HPDE6-E6E7 (cell line): ENCODE data around the gene ZNF688.
"Not testable (repeated sequence)": the region's sequence is repeated elsewhere in the genome, so short reads cannot be mapped to it uniquely, and the experiment has no call there.

Source experiments
- DNase-seq: peaks from one replicate; pipeline ENCODE4 v3.0.0; 2011; ENCODE audit warnings: missing footprints; ENCODE audit errors: extremely low spot score

The ZNF688 gene

DNA sequence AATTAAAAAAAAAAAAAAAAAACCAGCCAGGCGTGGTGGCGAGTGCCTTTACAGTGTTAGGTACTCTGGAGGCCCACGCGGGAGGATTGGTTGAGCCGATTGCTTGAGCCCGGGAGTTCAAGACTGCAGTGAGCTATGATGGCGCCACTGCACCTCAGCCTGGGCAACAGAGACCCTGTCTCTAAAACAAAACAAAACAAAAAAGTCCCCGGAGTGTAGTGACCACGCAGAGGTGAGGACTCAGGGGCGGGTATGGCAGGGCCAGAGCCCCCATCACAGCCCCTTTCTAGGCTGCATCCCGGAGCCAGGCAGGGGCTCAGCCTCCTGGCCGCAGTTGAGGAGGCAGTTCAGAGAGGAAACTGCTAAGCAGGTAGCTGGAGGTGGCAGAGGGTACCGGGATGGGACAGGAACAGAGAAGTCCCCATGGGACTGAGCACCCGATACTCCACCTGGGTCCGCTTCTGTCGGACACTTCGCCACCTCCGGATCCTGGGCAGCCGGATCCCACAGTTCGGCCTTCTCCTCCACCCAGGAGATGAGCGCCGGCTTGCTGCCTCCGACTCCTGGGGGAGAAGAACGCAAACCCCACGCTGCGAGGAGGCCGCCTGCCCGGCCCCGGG is 37.7 kb downstream of the ZNF688 start:
- no peak for DNase-seq

DNA sequence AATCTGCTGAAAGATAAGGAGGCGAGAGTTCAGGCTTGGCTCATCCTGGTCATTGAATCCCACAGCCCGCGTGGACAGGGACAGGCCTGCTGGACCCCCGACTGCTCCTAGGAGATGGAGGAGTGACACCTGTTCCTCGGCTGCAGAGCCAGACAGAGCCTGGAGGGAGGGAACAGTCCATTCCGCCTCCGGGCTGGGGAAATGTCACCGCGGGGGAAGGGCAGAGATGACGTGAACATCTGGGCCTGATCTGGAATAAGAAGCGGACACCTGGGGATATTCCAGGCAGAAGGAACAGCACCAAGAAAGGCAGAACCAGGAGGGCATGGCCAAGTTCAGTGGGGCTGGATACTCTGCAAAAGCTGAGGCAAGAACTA is 38.4 kb downstream of the ZNF688 start:
- DNase-seq, result no peak

DNA sequence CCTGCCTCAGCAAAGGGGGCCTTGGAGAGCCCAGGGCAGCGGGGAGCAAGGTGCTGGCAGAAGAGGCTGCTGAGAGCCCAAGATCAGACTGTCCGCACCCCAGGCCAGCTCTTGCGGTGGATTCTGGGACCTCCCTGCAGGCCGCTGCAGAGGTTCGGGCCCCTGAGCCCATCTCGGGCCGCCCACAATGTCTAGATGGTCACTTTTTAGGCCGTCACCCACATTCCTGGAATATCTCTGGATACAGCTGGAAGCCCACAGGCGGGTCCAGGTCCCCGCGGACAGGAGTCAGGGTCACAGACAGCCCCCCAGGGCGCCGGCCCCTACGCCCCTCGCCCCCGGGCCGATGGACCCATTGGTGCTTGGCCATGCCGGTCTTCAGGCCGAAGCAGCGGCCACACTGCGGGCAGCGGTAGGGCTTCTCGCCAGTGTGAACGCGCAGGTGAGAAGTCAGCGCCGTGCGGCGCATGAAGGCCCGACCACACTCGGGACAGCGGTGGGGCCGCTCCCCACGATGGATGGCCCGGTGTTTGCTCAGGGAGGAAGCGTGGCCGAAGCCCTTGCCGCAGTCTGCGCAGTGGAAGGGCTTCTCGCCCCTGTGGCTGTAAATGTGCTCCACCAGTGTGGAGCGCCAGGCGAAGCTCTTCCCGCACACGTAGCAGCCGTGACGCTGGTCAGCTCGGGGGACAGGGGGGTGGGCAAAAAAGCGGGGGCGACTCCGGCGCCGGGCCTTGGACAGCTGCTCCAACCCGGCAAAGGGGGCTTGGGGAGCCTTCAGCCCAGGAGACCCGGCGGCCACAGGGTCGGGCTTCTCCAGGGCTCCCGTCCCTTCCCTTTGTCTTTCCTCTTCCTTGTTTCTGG is 39.0 kb downstream of the ZNF688 start:
- no peak for DNase-seq

DNA sequence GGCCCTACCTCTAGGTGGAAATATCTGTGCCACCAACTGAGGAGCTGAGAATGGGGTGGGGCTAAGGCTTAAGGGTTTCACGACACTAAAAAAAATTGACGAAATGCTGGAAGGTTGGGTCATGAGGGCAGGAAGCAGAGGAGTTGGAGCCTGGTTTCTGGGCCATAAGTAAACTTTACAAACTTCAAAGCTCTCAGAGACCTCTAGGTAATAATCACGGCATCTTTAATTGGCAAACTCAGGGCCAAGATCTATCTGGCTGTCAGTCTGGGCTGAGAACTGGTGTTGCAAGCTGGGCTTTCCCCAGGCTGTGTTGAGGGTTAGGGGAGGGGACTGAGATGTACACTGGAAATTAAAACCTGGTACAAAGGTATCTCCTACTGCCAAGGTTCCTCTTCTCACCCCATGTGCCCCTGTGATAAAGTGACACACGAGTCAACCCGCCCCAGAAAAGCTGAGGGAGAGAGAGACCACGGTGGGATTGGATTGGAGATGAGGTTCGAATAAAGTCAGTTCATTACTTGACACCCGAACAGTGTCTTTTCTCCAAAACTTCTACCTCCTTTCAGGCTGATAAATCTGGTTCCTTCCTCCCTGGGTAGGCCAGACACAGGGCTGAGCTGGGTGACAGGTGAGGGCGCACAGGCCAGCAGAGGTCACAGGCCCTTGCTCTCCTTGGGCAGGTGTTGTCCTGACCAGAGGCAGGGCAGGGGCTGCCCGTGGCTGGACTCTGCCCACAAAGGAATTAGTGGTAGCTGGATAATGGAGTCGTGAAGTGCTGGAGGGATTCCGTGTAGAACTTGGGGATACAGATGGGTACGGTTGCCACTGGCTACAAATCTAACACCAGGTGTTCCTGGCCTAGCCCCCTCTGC is 41.1 kb downstream of the ZNF688 start:
- no peak for DNase-seq

DNA sequence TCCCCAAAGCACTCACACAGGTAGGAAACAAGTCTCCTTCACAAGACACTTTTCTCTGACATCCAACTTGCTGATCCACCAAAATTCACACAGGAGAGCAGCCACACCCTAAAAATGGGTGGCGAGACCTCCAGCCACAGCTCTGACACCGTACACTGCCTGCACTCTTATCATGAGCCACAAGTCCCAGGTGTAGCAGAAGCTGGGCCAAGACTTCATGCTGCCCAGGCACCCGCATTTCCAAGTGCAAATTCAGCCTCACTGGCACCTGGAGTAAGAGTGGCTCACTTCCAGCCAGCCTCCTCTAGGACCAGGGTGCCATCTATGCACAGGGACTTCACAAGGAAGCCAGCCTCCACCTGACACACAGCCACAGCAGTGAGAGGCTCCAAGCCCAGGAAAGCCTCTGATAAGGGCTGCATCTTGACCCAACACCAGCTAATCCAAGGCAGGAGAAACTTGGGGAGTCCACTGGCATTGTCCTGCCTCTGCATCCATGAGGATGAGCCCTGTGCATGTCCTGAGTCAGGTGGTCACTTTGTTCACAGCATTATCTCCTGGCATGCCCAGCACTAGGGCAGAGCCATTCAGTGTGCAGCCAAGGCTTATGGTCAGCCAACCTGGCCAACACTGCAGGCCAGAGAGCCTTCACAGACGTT is 42.6 kb downstream of the ZNF688 start:
- DNase-seq, result no peak

DNA sequence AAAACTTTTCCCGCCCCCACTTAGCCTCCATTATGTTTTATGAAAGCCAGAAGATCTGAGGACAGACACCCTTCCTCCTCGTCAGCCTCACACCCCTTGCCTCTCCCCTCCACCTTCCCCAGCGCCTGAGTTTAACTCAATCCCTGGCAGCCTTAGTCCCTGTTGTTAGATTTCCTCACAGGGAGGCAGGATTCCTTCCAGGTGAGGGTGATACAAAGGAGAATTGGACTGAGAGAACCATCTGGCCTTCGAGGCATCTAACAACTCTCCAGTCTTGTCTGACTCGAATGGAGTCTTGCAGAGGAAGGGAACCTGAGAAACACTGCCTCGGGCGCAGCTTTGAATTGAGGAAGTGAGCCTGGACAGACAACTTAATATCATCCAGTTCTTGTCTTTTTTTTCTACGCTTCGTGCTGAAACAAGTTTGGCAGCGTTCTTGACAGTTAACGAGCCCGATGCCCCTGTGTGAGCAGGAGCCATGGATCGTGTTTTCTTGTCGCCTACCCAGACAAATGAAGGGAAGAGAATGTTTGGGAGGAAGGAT is 43.8 kb downstream of the ZNF688 start:
- DNase-seq, result peak; percentile 80

DNA sequence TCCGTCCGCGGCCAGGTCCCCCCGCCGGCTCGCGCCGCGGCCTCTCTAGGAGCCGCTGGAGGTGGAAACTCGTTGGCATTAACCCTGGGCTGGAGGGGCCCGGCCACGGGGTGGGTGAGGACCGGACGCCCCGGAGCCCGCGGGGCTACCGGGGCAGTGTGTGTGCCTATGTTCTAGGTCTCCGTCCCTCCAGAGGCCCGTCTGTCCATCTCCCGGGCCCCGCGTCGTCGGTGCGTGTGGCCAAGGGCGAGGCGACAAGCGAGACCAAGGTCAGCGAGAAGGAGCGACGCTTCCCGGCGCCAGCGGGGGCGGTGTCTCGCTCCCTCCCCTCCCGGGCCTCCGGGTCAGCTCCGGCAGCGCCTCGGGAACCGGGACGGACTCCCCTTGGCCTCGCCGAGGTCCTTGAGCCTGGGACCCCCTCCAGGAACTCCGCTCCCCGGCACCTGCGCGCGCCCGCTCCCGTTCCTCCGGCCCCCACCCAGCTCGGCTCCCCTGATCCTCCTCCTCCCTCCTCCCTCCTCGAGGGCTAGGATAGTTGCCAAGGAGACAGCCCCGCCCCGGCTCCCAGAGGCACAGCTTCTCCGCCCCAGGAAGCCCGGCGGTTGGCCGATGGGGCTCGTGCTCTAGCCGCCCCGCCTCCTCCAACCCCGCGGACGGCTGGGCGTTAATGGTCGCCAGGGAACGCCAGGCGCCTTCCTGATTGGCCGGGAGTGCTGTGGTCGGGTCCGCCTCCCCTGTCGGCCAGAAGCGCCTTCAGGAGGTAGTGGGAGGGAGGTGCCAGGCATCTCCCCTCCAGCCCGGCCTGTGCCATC is 44.5 kb downstream of the ZNF688 start:
- DNase-seq, result peak; percentile 95

DNA sequence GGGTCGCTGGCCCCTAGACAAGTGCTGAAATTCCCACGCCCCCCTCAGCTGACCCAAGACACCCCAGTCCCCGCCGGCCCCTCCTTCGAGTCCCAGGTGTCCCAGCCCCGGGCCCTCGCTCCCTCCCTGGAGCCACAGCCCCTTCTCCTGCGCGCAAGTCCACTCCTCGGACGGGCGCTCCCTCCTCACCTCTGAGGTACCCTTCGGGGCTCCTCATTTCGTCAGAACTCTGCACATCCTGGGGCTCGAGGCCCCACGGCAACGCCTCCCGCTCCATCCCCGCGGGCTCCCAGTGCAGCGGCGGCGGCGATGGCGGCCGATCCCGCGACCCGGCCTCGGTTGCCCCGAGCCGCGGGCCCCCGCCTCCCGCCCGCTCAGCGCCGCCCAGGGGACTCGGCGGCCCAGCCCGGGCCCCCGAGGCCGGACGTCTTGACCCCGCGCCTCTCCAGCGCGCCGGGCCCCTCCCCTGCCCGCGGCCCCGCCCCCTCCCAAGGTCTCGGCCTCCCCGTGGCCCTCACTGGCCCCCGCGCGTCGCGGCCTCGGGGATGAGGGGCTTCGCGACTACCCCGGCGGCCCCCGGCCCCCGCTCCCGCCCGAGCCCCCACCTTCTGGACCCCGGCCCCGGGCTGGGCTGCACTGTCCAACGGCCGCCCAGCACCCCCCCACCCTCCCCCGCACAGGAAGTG is 45.2 kb downstream of the ZNF688 start, which contains the start of gene ZNF768:
ZNF768 (minus strand) TSS at position 430 of the 686 bp plus-strand sequence; CDS start at position 277, 153 bp downstream.
- DNase-seq, result no peak

DNA sequence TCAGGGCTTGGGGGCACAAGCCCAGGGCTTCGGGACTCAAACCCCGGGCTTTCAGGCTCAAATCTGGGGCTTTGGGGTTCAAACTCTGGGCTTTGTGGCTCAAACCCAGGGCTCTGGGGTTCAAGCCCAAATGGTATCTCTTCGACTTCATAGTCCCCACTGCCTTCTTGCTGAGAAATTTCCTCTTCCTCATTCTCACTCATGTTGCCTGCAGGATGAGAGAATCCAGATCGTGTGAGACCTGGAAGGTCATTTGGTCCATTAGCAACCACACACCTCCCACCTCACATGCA is 45.7 kb downstream of the ZNF688 start:
- no peak for DNase-seq

DNA sequence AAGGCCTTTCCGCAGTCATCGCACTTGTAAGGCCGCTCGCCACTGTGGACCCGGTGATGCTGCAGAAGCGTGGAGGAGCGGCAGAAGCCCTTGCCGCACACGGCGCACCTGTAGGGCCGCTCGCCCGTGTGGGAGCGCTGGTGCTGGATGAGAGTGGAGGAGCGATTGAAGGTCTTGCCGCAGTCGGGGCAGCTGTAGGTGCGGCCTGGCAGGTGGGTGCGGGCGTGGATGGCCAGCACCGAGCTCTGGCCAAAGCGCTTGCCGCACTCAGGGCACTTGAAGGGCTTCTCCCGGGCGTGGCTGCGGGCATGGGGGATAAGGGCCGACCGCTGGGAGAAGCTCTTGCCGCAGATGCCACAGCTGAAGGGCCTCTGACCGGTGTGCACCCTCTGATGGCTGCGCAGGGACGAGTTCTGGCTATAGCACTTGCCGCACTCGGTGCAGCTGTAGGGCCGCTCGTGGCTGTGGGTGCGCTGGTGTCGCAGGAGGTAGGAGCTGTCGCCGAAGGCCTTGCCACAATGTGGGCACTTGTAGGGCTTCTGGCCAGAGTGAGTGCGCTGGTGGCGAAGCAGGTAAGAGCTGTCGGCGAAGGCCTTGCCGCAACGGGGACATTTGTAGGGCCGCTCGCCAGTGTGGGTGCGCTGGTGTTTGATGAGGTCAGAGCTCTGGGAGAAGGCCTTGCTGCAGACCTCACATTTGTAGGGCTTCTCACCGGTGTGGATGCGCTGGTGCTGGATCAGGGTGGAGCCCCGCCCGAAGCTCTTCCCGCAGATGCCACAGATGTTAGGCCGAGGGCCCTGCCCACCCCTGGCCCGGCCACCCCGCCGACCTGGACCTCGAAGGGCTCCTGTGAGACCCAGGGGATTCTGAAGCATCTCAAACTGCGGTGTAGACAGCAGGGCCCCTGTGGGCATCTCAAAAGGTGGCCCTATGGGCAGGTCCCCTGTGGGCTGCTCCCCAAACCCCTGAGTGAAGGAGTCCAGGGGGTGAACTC is 46.6 kb downstream of the ZNF688 start:
- no peak for DNase-seq

DNA sequence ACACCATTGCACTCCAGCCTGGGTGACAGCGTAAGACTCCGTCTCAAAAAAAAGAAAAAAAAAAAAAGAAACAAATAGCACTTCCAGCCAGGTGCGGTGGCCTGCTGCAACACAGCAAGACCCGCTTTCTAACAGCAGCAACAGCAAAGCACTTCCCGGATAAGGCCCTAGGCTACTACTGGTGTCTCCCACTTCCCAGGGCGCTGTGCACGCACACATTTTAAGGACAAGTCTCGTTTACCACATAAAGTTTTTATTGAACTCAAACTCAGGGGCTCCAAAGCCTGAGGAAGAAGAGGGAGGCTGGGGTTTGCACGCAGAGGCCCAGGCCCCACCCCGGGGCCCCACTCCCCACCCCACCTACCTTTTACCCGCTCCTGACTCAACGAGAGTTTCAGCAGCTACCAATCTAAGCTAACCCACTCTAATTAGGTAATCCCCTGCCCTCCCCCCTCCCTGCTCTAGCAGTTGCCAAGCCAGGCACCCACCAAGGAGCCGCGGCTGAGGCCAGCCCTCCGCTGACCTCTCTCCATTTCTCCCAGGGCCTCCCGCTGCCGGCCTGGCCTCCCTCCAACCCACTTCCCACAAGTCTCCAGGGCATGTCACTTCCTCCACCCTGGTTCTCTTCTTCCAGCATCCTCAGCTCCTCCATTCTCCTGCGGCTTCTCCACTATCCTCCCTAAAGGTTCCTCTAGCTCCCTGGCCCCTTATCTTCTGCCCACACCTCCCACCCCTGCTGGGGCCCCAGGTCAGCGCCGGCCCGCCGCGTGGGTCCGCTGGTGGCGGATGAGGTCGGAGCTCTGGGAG is 47.5 kb downstream of the ZNF688 start:
- DNase-seq, result no peak

DNA sequence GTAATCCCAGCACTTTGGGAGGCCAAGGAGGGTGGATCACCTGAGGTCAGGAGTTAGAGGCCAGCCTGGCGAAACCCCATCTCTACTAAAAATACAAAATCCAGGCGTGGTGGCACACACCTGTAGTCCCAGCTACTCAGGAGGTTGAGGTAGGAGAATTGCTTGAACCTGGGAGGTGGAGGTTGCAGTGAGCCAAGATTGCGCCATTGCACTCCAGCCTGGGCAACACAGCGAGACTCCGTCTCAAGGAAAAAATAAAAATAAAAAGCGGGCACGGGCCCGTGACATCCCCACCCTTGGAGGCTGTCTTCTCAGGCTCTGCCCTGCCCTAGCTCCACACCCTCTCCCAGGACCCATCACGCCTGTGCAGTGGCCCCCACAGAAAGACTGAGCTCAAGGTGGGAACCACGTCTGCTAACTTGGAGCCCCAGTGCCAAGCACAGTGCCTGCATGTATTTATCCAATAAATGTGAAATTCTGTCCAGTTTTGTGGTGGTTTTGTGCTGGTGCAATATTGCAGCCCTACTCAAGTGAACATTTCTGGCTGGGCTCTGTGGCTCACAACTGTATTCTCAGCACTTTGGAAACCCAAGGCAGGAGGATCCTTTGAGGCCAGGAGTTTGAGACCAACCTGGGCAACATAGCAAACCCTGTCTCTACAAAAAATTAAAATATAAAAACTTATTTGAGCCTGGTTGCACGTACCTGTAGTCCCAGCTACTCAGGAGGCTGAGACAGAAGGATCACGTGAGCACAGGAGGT is 48.6 kb downstream of the ZNF688 start:
- not testable (repeated sequence) for DNase-seq

DNA sequence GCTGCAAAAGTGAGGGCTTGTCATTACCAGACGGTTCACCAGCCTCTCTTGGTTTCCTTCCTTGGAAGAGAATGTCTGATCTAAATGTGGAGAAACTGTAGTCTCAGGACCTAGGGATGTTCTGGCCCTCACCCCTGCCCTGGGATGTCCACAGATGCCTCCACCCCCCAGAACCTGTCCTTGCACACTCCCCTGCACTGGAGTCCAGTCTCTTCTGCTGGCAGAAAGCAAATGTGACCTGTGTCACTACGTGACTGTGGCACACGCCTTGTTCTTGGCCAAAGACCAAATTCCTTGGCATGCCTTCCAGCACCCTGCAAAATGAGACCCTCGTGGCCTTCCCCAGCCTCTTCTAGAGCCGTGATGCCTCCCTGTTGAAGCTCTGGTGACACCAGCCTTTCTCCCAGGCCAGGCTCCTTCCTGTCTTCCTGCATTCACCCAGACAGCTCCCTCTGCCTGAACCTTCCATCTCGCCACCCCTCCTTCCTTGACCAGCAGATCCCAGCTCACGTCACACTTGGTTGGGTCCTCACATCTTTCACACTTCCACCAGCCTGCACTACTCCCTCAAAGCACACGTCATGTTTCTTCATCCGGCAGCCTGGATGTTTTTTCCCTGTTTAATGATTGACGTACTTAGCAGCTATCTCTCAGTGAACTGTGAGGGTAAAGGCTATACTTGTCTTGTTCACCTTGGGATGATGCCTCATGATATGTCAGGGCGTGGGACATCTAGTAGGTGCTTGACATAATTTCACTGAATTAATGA is 49.5 kb downstream of the ZNF688 start:
- no peak for DNase-seq

DNA sequence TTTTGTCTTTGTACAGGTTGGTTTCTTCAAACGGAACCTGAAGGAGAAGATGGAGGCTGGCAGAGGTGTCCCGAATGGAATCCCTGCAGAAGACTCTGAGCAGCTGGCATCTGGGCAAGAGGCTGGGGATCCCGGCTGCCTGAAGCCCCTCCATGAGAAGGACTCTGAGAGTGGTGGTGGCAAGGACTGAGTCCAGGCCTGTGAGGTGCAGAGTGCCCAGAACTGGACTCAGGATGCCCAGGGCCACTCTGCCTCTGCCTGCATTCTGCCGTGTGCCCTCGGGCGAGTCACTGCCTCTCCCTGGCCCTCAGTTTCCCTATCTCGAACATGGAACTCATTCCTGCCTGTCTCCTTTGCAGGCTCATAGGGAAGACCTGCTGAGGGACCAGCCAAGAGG is 50.0 kb downstream of the ZNF688 start:
- no peak for DNase-seq
